Activated CD8-positive, alpha-beta memory T cell treated with anti-CD3 and anti-CD28 coated beads, Interleukin-2, amount 10 ng/mL, durations not matched to agents 7 days and 5 days (primary cell): ENCODE results near the gene ROBO1. TPM values are rescaled to one million over a fixed set of nuclear protein-coding genes. Genes with fewer than 3 reads are reported as not detected.

ENCODE experiments used
- ATAC-seq: fragments of 150-1000 bp; cut with Tn5 transposase; one replicate; pipeline ENCODE4 v1.10.0; 2021; ENCODE audit warnings: moderate library complexity
- CTCF ChIA-PET: fragments of 350-600 bp; sonication (Branson Sonifier 250); formaldehyde crosslinking; loops from one replicate; lab custom pipeline; 2021; ENCODE audit warnings: antibody characterized with exemption; lab: Charles Lee
- DNase-seq: peaks from one replicate; pipeline ENCODE4 v3.0.0-alpha.2; 2020
- H3K27ac Mint-ChIP-seq: one replicate; pipeline ENCODE4 v1.8.0; 2021; ENCODE audit warnings: mild to moderate bottlenecking, mixed read lengths
- H3K27me3 Mint-ChIP-seq: one replicate; pipeline ENCODE4 v1.8.0; 2021; ENCODE audit warnings: mixed read lengths
- H3K36me3 Mint-ChIP-seq: one replicate; pipeline ENCODE4 v1.8.0; 2021; ENCODE audit warnings: mild to moderate bottlenecking, mixed read lengths
- H3K4me1 Mint-ChIP-seq: one replicate; pipeline ENCODE4 v1.8.0; 2021; ENCODE audit warnings: mixed read lengths
- H3K4me3 Mint-ChIP-seq: one replicate; pipeline ENCODE4 v1.8.0; 2021; ENCODE audit warnings: mild to moderate bottlenecking, moderate library complexity, mixed read lengths
- H3K9me3 Mint-ChIP-seq: one replicate; pipeline ENCODE4 v1.8.0; 2022; ENCODE audit warnings: low read depth, mixed read lengths
- total RNA-seq, 2 experiments: library from RNA; stranded (reverse); gene quantifications; one replicate each; pipeline ENCODE4 v1.2.3, GENCODE V29; 2021

ROBO1 gene
- total RNA-seq, 2 experiments from 2014 or later = 0.32 to 0.87 TPM

- no peaks in the 10 kb centered on the region for H3K9me3 Mint-ChIP-seq
- H3K4me1 Mint-ChIP-seq = no peaks in the 10 kb centered on the region
- CTCF ChIA-PET = no interaction called here
- ATAC-seq (no peak), DNase-seq (no peak)
- H3K36me3 Mint-ChIP-seq = no peaks in the 10 kb centered on the region
- H3K27ac Mint-ChIP-seq = no peak overlapping the region
- no peak overlapping the region for H3K4me3 Mint-ChIP-seq
- no peaks in the 10 kb centered on the region for H3K27me3 Mint-ChIP-seq
These were observed 757.9 kb downstream of the ROBO1 start for GRCh38 chr3:79009861-79010260.

DNA sequence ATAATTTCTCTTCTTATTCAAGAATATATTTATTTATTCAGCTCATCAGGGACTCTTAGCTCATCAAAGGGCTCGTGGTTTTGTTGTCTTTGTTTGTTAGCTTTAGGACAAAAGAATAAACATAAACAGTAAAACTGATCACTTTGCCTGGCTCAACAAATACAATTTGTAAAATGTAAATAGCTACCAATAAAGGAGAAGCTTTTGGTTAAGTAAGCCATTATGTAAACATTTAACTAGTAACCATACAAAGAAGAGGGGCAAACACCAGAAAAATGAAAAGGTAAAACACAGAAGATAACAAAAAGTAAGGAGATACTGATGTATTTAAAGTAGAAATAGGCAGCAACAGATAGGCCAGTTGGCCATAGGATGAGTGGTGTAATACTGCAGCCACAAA is 761.7 kb downstream of the ROBO1 start:
- no peak overlapping the region for H3K27ac Mint-ChIP-seq
- ATAC-seq (no peak), DNase-seq (no peak)
- H3K9me3 Mint-ChIP-seq = no peaks in the 10 kb centered on the region
- no peaks in the 10 kb centered on the region for H3K36me3 Mint-ChIP-seq
- H3K4me3 Mint-ChIP-seq = no peak overlapping the region
- no peaks in the 10 kb centered on the region for H3K27me3 Mint-ChIP-seq
- CTCF ChIA-PET = no interaction called here
- H3K4me1 Mint-ChIP-seq = no peaks in the 10 kb centered on the region

DNA sequence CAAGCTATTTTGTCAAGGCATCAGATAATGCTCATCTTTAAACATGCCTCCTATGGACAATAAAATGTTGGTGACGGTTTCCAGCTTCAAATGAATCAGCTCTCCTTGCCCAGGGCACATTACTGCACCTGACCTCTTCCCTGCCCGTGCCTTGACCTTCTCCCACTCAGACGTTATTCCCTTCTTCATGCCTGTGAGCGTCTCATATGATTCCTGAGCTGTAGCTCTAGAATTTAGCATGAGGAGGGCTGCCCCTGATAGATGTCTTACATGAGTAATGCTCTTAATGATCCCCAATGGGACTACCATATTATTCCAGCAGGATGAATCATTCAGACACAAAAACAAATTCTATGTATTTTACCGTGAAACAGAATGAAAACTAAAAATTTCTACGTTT is 762.7 kb downstream of the ROBO1 start:
- ATAC-seq = no peak
- no peak overlapping the region for H3K27ac Mint-ChIP-seq

DNA sequence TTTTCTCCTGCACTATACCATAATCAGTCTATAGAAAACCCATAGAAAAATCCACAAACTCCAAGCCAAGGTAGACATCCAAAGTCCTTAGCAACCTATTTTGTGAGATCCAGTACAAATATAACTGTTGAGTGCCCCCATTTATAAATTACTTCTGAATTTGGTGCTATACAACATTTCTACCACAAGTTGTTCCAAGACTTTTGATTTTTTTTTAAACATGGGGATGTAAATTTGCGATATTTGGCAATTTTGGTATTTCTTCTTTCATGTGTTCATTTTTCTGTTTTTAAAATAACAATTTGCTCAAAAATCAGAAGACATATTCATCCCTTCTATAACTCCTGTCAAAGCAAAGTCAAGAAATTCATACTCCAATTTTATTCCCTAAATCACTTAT is 763.8 kb downstream of the ROBO1 start:
- no peak for ATAC-seq
- CTCF ChIA-PET = no interaction called here
- Mint-ChIP-seq H3K9me3 (no peaks in the 10 kb centered on the region), H3K4me3 (no peak overlapping the region), H3K36me3 (no peaks in the 10 kb centered on the region), H3K27me3 (no peaks in the 10 kb centered on the region), H3K27ac (no peak overlapping the region), H3K4me1 (no peaks in the 10 kb centered on the region)
- DNase-seq = no peak

More for the DNA sequence above, 762.7 kb downstream of the ROBO1 start:
- CTCF ChIA-PET = no interaction called here
- no peaks in the 10 kb centered on the region for H3K36me3 Mint-ChIP-seq
- DNase-seq = no peak
- H3K27me3 Mint-ChIP-seq = no peaks in the 10 kb centered on the region
- no peaks in the 10 kb centered on the region for H3K4me1 Mint-ChIP-seq
- no peaks in the 10 kb centered on the region for H3K9me3 Mint-ChIP-seq
- no peak overlapping the region for H3K4me3 Mint-ChIP-seq

DNA sequence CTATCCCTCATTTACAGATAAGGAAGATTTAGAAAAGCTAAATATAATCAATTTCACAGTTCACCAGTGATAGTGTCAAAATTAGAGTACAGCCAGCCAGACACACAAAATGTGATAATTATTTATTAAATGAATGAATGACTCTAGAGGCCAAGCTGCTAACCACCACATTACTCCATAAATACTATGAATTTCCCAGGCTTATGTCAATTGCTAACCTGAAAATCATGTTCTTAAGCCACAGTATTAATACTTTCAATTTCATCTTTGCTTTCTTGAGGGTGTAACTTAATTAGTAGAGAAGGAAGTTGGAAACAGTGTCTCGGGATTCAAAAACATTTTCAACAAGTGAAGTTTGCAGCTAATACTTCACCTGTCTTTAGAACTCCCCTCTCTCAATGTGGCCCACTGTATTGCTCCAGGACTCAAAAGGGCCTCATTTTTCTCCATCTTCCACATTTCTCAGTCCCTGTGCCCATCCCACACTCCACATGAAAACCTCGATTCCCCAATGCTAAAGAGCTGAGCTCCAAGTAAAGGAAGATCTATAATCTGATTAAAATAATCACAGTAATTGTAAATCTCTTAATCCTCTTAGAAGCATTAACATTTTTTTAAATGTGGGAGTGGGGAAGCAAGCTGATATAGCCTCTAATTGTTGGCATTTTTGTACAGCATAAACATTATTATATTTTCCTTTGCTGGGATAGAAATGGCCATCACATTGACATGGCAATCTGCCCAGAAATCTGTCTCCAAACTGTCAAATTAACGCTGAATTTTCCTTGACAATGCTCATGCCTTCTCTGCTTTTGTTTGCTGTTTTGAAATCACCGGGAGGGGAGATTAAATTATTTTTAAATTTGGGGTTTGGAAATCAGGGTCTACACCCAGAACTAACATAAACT is 765.1 kb downstream of the ROBO1 start:
- Mint-ChIP-seq H3K27me3 (no peaks in the 10 kb centered on the region), H3K4me1 (no peaks in the 10 kb centered on the region), H3K27ac (no peak overlapping the region), H3K36me3 (no peaks in the 10 kb centered on the region), H3K4me3 (no peak overlapping the region), H3K9me3 (no peaks in the 10 kb centered on the region)
- CTCF ChIA-PET = no interaction called here
- ATAC-seq (no peak), DNase-seq (no peak)

GRCh38 chr3:79001255-79001654 is 766.5 kb downstream of the ROBO1 start:
- H3K27ac Mint-ChIP-seq = no peak overlapping the region
- no peaks in the 10 kb centered on the region for H3K27me3 Mint-ChIP-seq
- H3K4me3 Mint-ChIP-seq = no peak overlapping the region
- no peaks in the 10 kb centered on the region for H3K36me3 Mint-ChIP-seq
- H3K9me3 Mint-ChIP-seq = peaks cover 7% of the 10 kb centered on the region
- CTCF ChIA-PET = no interaction called here
- no peaks in the 10 kb centered on the region for H3K4me1 Mint-ChIP-seq
- ATAC-seq (no peak), DNase-seq (no peak)

DNA sequence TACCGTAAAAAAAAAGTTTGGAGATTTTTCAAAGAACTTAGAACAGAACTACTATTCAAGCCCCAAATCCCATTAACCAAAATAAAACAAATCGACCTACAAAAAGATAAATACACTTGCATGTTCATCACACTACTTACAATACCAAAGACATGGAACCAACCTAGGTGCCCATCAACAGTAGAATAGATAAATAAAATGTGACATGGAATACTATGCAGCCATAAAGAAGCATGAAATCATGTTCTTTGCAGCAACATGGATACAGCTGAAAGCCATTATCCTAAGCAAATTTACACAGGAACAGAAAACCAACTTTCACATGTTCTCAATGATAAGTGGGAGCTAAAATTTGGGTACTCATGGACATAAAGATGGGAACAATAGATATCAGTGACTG is 768.7 kb downstream of the ROBO1 start:
- ATAC-seq (no peak), DNase-seq (no peak)
- Mint-ChIP-seq H3K4me1 (no peaks in the 10 kb centered on the region), H3K4me3 (no peak overlapping the region), H3K27ac (no peak overlapping the region), H3K27me3 (no peaks in the 10 kb centered on the region), H3K36me3 (no peaks in the 10 kb centered on the region), H3K9me3 (peaks cover 8% of the 10 kb centered on the region)
- CTCF ChIA-PET = no interaction called here

GRCh38 chr3:78995087-78995486 is 772.7 kb downstream of the ROBO1 start:
- CTCF ChIA-PET = no interaction called here
- Mint-ChIP-seq H3K4me3 (no peak overlapping the region), H3K27ac (no peak overlapping the region), H3K27me3 (no peaks in the 10 kb centered on the region), H3K4me1 (no peaks in the 10 kb centered on the region), H3K36me3 (no peaks in the 10 kb centered on the region), H3K9me3 (peaks cover 10% of the 10 kb centered on the region)
- ATAC-seq (no peak), DNase-seq (no peak)

- no peak overlapping the region for H3K4me3 Mint-ChIP-seq
- CTCF ChIA-PET = no interaction called here
- no peaks in the 10 kb centered on the region for H3K36me3 Mint-ChIP-seq
- no peaks in the 10 kb centered on the region for H3K4me1 Mint-ChIP-seq
- DNase-seq (no peak), ATAC-seq (no peak)
- no peak overlapping the region for H3K27ac Mint-ChIP-seq
- H3K27me3 Mint-ChIP-seq = no peaks in the 10 kb centered on the region
- H3K9me3 Mint-ChIP-seq = peaks cover 10% of the 10 kb centered on the region
These were observed 773.4 kb downstream of the ROBO1 start for GRCh38 chr3:78994174-78995027.

GRCh38 chr3:78993375-78993774 is 774.4 kb downstream of the ROBO1 start:
- DNase-seq (no peak), ATAC-seq (no peak)
- no peaks in the 10 kb centered on the region for H3K36me3 Mint-ChIP-seq
- peaks cover 10% of the 10 kb centered on the region for H3K9me3 Mint-ChIP-seq
- no peak overlapping the region for H3K27ac Mint-ChIP-seq
- CTCF ChIA-PET = no interaction called here
- no peaks in the 10 kb centered on the region for H3K4me1 Mint-ChIP-seq
- no peaks in the 10 kb centered on the region for H3K27me3 Mint-ChIP-seq
- no peak overlapping the region for H3K4me3 Mint-ChIP-seq

DNA sequence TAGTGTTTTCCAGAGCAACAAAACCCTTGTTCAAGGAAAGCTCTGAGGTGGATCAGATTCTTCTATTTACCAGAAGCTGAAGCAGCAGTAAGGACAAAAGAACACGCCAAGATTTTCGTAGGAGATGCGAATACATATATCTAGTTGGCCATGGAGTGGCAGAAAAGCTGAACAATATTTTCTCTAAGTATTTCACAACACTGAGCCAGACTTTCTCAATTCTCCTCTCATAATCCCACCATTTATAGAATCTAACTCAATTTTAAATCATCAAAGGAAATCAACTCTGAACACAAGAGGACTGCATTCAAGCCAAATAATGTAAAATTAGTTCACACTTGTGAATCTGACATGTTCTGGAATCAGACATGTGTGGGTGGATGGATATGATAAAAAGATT is 775.0 kb downstream of the ROBO1 start:
- CTCF ChIA-PET = no interaction called here
- Mint-ChIP-seq H3K4me1 (no peaks in the 10 kb centered on the region), H3K27me3 (no peaks in the 10 kb centered on the region), H3K36me3 (no peaks in the 10 kb centered on the region), H3K9me3 (peaks cover 10% of the 10 kb centered on the region), H3K4me3 (no peak overlapping the region), H3K27ac (no peak overlapping the region)
- ATAC-seq = no peak
- DNase-seq = no peak

GRCh38 chr3:78992400-78992799 is 775.4 kb downstream of the ROBO1 start:
- H3K9me3 Mint-ChIP-seq = peaks cover 7% of the 10 kb centered on the region
- no peak for ATAC-seq
- H3K4me3 Mint-ChIP-seq = no peak overlapping the region
- no peak overlapping the region for H3K27ac Mint-ChIP-seq
- no peaks in the 10 kb centered on the region for H3K36me3 Mint-ChIP-seq
- CTCF ChIA-PET = no interaction called here
- DNase-seq = no peak
- no peaks in the 10 kb centered on the region for H3K27me3 Mint-ChIP-seq
- H3K4me1 Mint-ChIP-seq = no peaks in the 10 kb centered on the region

DNA sequence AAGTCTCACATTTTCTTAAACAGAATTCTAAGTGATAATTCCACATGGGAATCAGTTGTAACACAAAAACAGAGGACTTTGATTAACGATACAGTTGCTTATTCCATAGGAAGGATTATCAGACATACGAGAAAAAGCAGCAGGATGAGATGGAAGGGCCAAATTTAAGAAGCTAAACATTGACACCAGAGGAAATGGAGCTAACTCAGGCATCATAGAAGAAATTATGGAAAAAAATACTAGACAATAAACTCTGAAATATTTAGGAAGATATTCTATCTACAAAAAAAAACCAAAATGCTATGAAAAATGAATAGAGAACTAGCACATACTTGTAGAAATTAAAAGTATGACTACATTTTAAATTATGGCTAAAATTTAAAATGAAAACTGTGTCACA is 776.1 kb downstream of the ROBO1 start:
- Mint-ChIP-seq H3K27ac (no peak overlapping the region), H3K27me3 (no peaks in the 10 kb centered on the region), H3K4me3 (no peak overlapping the region), H3K36me3 (no peaks in the 10 kb centered on the region), H3K4me1 (no peaks in the 10 kb centered on the region), H3K9me3 (peaks cover 5% of the 10 kb centered on the region)
- ATAC-seq (no peak), DNase-seq (no peak)
- CTCF ChIA-PET = no interaction called here

GRCh38 chr3:78990156-78990555 is 777.6 kb downstream of the ROBO1 start:
- no peak for ATAC-seq
- no peak overlapping the region for H3K4me3 Mint-ChIP-seq
- no peak overlapping the region for H3K27ac Mint-ChIP-seq
- H3K27me3 Mint-ChIP-seq = no peaks in the 10 kb centered on the region
- CTCF ChIA-PET = no interaction called here
- H3K4me1 Mint-ChIP-seq = no peaks in the 10 kb centered on the region
- H3K9me3 Mint-ChIP-seq = peaks cover 5% of the 10 kb centered on the region
- no peaks in the 10 kb centered on the region for H3K36me3 Mint-ChIP-seq
- no peak for DNase-seq
